Measurements from ENCODE around the gene STX8. TPM values are rescaled to one million over a fixed set of nuclear protein-coding genes. Genes with fewer than 3 reads are reported as not detected.

STX8 gene
- total RNA-seq, 1 donor from 2014 or later, result 61.6 TPM

GRCh38 chr17:9315360-9315759, 260.3 kb downstream of the STX8 start:
- Mint-ChIP-seq H3K9me3 (ENCODE audit: unreplicated experiment) (peaks cover 19% of the 10 kb centered on the region), H3K4me3 (ENCODE audit: unreplicated experiment) (no peak overlapping the region), H3K27me3 (ENCODE audit: unreplicated experiment) (no peaks in the 10 kb centered on the region), H3K36me3 (ENCODE audit: unreplicated experiment) (peaks cover 10% of the 10 kb centered on the region), H3K27ac (ENCODE audit: unreplicated experiment) (no peak overlapping the region), H3K4me1 (ENCODE audit: unreplicated experiment) (peaks cover 2% of the 10 kb centered on the region)
- no peak for DNase-seq (ENCODE audit: extremely low spot score, unreplicated experiment)
- TF ChIP-seq, protein P1, sequence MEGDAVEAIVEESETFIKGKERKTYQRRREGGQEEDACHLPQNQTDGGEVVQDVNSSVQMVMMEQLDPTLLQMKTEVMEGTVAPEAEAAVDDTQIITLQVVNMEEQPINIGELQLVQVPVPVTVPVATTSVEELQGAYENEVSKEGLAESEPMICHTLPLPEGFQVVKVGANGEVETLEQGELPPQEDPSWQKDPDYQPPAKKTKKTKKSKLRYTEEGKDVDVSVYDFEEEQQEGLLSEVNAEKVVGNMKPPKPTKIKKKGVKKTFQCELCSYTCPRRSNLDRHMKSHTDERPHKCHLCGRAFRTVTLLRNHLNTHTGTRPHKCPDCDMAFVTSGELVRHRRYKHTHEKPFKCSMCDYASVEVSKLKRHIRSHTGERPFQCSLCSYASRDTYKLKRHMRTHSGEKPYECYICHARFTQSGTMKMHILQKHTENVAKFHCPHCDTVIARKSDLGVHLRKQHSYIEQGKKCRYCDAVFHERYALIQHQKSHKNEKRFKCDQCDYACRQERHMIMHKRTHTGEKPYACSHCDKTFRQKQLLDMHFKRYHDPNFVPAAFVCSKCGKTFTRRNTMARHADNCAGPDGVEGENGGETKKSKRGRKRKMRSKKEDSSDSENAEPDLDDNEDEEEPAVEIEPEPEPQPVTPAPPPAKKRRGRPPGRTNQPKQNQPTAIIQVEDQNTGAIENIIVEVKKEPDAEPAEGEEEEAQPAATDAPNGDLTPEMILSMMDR (IDR thresholded peaks at IDR 0.05), result no peak

DNA sequence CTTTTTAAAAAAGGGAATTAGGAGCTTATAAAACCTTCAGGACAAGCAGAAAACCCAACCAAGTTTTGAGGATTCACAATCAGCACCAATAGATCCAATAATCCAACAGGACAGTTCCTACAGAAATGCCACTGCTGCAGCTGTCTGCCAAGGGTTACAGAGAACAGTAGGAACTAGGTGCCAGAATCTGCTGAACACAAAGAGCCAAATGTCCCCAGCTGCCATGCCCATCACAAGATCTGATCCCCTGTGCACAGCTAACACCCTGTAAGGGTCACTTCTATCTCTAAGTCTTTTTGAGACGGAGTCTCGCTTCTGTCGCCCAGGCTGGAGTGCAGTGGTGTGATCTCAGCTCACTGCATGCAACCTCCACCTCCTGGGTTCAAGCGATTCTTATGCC, 262.3 kb downstream of the STX8 start:
- no peak for DNase-seq (ENCODE audit: extremely low spot score, unreplicated experiment)
- Mint-ChIP-seq H3K9me3 (ENCODE audit: unreplicated experiment) (peaks cover 13% of the 10 kb centered on the region), H3K27ac (ENCODE audit: unreplicated experiment) (no peak overlapping the region), H3K36me3 (ENCODE audit: unreplicated experiment) (peaks cover 6% of the 10 kb centered on the region), H3K4me1 (ENCODE audit: unreplicated experiment) (peaks cover 2% of the 10 kb centered on the region), H3K27me3 (ENCODE audit: unreplicated experiment) (no peaks in the 10 kb centered on the region), H3K4me3 (ENCODE audit: unreplicated experiment) (no peak overlapping the region)
- TF ChIP-seq, protein P1 (IDR thresholded peaks at IDR 0.05), result no peak

GRCh38 chr17:9309216-9309615, 266.4 kb downstream of the STX8 start:
- no peaks in the 10 kb centered on the region for H3K9me3 Mint-ChIP-seq (ENCODE audit: unreplicated experiment)
- H3K27ac Mint-ChIP-seq (ENCODE audit: unreplicated experiment), result no peak overlapping the region
- peaks cover 14% of the 10 kb centered on the region for H3K4me1 Mint-ChIP-seq (ENCODE audit: unreplicated experiment)
- no peak for DNase-seq (ENCODE audit: extremely low spot score, unreplicated experiment)
- H3K4me3 Mint-ChIP-seq (ENCODE audit: unreplicated experiment), result no peak overlapping the region
- TF ChIP-seq, protein P1 (IDR thresholded peaks at IDR 0.05), result no peak
- H3K36me3 Mint-ChIP-seq (ENCODE audit: unreplicated experiment), result no peaks in the 10 kb centered on the region
- H3K27me3 Mint-ChIP-seq (ENCODE audit: unreplicated experiment), result no peaks in the 10 kb centered on the region

- Mint-ChIP-seq H3K4me1 (ENCODE audit: unreplicated experiment) (peaks cover 14% of the 10 kb centered on the region), H3K9me3 (ENCODE audit: unreplicated experiment) (no peaks in the 10 kb centered on the region), H3K27me3 (ENCODE audit: unreplicated experiment) (no peaks in the 10 kb centered on the region), H3K27ac (ENCODE audit: unreplicated experiment) (peak overlapping the region; percentile 76), H3K36me3 (ENCODE audit: unreplicated experiment) (no peaks in the 10 kb centered on the region), H3K4me3 (ENCODE audit: unreplicated experiment) (no peak overlapping the region)
- DNase-seq (ENCODE audit: extremely low spot score, unreplicated experiment), result no peak
- TF ChIP-seq, protein P1 (IDR thresholded peaks at IDR 0.05), result no peak
These were observed 267.6 kb downstream of the STX8 start for GRCh38 chr17:9308069-9308468.

DNA sequence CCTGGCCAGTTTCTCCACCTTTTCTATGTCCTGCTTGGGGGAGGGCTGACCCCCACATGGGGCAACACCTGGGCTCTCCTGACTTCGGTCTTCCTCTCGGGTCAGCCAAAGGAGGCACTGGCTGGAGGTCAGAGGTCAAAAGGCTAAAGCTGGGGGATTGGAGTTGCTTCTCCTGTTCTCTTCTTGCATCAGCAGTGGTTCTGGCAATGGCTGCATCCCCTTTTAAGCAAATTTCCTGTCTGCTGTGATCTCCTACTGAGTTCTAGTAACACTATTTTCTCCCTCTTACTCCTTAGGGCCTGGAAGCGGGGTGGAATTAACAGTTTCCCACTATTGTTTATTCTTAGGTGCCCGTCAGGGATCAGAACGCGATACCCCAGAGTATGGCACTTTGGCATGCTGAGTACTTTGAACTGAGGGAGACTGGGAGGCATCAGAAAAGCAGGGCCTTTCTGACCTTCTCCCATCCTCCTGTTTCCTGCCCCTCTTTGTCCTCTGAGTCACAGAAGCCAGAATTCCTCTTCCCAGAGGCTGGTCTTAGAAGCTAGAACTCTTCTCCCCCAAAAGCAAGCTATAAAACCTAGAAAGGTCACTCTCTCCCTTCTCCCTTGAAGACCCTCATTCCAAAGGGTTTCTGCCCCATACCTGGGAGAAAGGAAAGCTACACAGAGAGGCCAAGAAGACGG, 268.2 kb downstream of the STX8 start:
- Mint-ChIP-seq H3K4me3 (ENCODE audit: unreplicated experiment) (no peak overlapping the region), H3K27ac (ENCODE audit: unreplicated experiment) (peak overlapping the region; percentile 76), H3K4me1 (ENCODE audit: unreplicated experiment) (peaks cover 14% of the 10 kb centered on the region), H3K27me3 (ENCODE audit: unreplicated experiment) (no peaks in the 10 kb centered on the region), H3K9me3 (ENCODE audit: unreplicated experiment) (no peaks in the 10 kb centered on the region), H3K36me3 (ENCODE audit: unreplicated experiment) (no peaks in the 10 kb centered on the region)
- TF ChIP-seq, protein P1 (IDR thresholded peaks at IDR 0.05), result no peak
- no peak for DNase-seq (ENCODE audit: extremely low spot score, unreplicated experiment)
